ENCODE measurements around the gene LRRN2.
"Not testable (repeated sequence)": the region's sequence is repeated elsewhere in the genome, so short reads cannot be mapped to it uniquely, and the experiment has no call there.

Gene LRRN2

DNA sequence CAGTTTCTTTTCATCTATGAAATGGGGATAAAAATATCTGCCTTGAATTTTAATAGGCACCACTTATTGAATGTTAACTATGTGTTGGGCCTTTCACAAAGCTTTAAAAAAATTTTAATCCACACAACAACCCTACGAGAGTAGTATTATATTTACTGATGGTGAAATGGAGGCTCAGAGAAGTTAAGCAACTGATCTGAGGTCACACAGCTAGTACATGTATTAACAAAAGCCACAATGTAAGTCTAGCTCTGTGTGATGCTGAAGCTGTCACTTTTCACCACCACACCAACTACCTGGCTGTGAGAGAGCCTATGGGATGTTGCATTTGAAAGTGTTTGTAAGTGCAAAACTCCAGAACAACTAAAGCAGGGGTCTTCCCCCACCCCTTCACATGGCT is 44.1 kb downstream of the LRRN2 start:
- TF ChIP-seq CTCF (IDR thresholded peaks at IDR 0.05; ENCODE audit: extremely low read depth, insufficient read depth, missing control alignments), result no peak
- DNase-seq (ENCODE audit: low spot score), result no peak
- in situ Hi-C loops (cut with MboI; ENCODE audit: low pct_unique_long_range_greater_than_20kb, low sequenced_read_pairs, unreplicated experiment), result no loop called here

- in situ Hi-C loops (cut with MboI; ENCODE audit: low pct_unique_long_range_greater_than_20kb, low sequenced_read_pairs, unreplicated experiment), result no loop called here
- no peak for DNase-seq (ENCODE audit: low spot score)
- no peak for TF ChIP-seq CTCF (IDR thresholded peaks at IDR 0.05; ENCODE audit: extremely low read depth, insufficient read depth, missing control alignments)
These were observed 45.0 kb downstream of the LRRN2 start for GRCh38 chr1:204640578-204640977.

DNA sequence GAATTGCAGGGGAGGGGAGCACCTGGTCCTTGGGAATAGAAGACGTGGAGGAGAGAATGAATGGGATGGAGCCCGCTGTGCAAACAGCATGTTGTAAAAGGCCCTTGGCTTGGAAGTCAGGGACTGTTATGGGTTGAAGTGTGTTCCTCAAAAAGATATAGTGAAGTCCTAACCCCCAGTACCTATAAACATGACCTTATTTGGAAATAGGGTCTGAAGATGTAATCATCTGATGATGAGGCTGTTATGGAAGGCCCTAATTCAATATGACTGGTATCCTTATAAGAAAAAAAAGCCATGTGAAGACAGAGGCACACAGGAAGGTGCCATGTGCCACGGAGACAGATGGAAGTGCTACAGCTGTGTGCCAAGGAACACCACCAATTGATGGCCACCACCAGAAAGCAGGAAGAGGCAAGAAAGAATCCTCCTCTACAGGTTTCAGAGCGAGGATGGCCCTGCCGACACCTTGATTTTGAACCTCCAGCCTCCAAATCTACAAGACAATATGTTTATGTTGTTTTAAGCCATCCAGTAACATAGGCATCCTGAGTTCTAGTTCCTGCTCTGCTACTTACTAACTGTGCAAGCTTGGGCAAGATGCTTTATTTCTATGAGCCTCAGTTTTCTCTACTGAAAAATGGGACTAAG is 51.2 kb downstream of the LRRN2 start:
- DNase-seq (ENCODE audit: low spot score), result no peak
- TF ChIP-seq CTCF (IDR thresholded peaks at IDR 0.05; ENCODE audit: extremely low read depth, insufficient read depth, missing control alignments), result no peak
- in situ Hi-C loops (cut with MboI; ENCODE audit: low pct_unique_long_range_greater_than_20kb, low sequenced_read_pairs, unreplicated experiment), result no loop called here

DNA sequence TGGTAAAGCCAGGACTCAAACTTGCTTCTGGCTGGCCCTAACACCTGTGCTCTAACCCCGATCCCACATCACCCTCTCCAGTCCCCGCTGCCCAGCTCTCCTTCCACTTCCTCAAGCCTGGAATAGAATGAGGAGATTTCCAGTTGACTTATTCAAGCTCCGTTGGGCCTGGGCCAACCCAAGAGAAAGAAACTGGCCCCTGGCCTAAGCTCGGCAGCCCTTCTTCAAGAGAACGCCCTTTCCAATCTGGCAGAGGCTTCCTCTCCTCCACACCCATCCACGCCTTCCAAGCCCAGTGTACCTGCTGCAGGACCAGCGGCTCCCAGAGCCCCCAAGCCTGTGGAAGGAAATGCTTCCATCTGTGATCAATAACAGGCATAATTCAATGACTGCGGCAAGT is 51.9 kb downstream of the LRRN2 start:
- TF ChIP-seq CTCF (IDR thresholded peaks at IDR 0.05; ENCODE audit: extremely low read depth, insufficient read depth, missing control alignments), result no peak
- DNase-seq (ENCODE audit: low spot score), result no peak
- in situ Hi-C loops (cut with MboI; ENCODE audit: low pct_unique_long_range_greater_than_20kb, low sequenced_read_pairs, unreplicated experiment), result no loop called here

- in situ Hi-C loops (cut with MboI; ENCODE audit: low pct_unique_long_range_greater_than_20kb, low sequenced_read_pairs, unreplicated experiment), result no loop called here
- no peak for DNase-seq (ENCODE audit: low spot score)
- TF ChIP-seq CTCF (IDR thresholded peaks at IDR 0.05; ENCODE audit: extremely low read depth, insufficient read depth, missing control alignments), result no peak
These were observed 55.2 kb downstream of the LRRN2 start for GRCh38 chr1:204630132-204630905.

GRCh38 chr1:204629459-204629858 is 56.1 kb downstream of the LRRN2 start:
- DNase-seq (ENCODE audit: low spot score); in situ Hi-C loops (cut with MboI; ENCODE audit: low pct_unique_long_range_greater_than_20kb, low sequenced_read_pairs, unreplicated experiment): not testable (repeated sequence)

- in situ Hi-C loops (cut with MboI; ENCODE audit: low pct_unique_long_range_greater_than_20kb, low sequenced_read_pairs, unreplicated experiment), result no loop called here
- TF ChIP-seq CTCF (IDR thresholded peaks at IDR 0.05; ENCODE audit: extremely low read depth, insufficient read depth, missing control alignments), result no peak
- no peak for DNase-seq (ENCODE audit: low spot score)
These were observed 56.7 kb downstream of the LRRN2 start for GRCh38 chr1:204628868-204629267.
